Ecto neural progenitor cell (in vitro differentiated cells): Measurements from ENCODE around the gene MAP1S.
"Not testable (repeated sequence)": the region's sequence is repeated elsewhere in the genome, so short reads cannot be mapped to it uniquely, and the experiment has no call there.

ENCODE experiments used
- DNase-seq: peaks from one replicate; pipeline ENCODE4 v3.0.0-alpha.2; 2018; ENCODE audit warnings: low spot score

Gene MAP1S

DNA sequence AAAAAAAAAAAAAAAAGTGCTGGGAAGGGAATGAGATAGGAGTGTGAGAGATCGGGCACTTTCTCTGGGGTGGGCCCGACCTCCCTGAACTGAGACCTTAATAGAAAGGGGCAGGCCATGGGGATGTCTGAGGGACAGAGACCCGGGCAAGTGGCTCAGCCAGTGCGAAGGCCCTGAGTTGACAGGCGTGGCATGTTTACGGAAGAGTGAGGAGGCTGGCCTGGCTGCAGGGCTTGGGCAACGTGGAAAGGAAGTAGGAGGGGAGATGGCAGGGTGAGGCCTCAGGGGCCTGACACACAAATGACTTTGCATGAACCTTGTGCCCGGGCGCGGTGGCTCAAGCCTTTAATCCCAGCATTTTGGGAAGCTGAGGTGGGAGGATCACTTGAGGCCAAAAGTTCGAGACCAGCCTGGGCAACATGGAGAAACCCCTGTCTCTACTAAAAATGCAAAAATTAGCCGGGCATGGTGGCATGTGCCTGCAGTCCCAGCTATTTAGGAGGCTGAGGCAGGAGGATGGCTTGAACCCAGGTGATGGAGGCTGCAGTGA is 45.9 kb downstream of the MAP1S start:
- peak; percentile 38 for DNase-seq

DNA sequence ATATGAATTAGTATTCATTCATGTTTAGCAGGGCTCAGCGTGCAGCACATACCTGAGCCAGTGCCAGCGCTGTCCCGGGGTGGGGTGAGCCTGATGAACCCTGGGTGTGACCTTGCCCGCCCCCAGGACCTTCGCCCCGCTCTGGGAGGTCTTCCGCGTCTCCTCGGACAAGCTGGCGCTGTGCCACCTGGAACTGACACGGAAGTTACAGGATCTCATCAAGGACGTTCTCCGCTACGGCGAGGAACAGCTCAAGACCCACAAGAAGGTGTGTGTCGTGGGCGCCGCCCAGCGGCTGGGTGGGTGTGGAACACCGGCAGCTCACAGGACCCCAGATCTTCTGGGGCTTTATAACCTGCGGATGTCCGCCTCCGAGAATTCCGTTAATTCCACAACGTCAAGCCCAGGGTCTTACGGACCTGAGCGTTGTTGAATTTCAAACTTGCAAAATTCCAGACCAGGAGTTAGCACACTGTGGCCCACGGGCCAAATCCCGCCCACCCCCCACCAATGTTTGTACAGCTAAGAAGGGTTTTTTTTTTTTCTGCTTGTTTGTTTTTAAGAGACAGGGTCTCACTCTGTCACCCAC is 47.4 kb downstream of the MAP1S start:
- peak; percentile 86 for DNase-seq

DNA sequence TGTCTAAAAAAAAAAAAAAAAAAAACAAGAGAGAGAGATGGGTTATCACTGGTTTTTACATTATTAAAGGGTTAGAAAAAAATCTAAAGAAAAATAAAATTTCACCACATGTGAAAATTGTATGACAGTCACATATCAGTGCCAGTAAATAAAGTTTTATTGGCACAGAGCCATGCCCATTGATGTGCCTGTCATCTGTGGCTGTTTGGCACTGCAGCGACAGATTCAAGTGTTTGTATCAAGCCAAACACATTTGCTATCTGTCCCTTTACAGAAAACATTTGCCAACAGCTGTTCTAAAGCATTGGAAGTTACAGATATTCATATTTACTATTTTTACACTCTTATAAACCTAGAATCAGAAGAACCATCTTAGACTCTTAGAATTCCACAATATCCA is 48.3 kb downstream of the MAP1S start:
- no peak for DNase-seq

DNA sequence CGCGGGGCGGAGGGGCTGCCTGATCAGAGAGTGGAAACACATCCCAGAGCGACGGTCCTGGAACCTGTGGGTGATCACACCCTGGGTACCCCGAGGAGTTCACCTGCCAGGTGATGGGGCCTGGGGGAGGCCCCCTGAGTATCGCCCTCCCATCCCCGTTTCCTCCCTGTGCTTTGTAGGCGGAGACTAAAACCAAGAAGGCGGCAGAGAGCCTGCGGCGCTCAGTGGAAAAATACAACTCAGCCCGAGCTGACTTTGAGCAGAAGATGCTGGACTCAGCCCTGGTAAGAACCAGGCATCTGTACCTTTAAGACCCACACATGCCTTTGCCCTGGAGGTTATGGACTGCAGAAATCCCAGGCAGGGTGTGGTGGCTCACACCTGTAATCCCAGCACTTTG is 51.3 kb downstream of the MAP1S start:
- DNase-seq = no peak

DNA sequence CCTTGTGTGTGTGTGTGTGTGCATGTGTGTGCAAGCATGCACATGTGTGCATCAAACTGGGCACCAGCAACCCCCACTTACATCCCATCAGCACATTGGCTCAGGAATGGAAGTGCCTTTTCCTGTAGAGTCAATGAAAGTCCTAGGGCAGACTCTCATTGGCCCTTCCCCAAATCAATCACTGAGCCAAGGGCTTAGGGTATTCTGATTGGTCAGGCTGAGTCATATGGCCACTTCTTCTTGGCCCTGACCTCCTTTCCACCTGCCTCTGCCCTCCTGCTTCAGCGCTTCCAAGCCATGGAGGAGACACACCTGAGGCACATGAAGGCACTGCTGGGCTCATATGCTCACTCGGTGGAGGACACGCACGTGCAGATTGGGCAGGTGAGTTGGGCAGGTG is 52.9 kb downstream of the MAP1S start:
- no peak for DNase-seq

DNA sequence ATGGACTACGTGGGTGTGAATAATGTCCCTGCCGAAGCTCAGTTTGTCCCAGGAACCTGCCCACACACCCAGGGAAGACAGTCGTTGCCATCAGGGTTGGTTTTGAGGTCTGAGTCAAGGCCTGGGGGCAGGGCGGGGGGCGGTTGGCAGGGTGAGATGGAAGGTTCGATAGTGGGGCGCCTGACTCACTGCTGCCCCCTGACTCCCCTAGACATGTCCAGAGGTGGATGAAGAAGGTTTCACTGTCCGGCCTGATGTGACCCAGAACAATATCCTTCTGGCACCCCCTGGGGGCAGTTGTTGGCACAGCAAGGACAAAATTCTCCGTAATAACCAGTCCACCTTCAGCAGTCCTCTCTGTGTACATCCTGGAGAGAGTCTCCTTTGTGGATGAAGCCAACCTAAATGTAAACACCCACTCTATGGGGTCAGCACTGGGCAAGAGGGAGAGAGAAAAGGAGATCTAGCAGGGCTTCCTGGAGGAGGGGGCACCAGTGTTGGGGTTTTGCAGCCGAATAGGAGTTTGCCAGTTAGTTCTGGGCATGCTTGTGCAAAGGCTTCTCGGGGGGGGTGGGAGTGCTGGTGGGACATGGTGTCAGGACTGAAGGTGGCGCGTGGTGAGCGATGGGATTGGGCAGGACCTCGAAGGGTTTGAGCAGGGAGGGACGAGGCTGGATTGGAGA is 56.1 kb downstream of the MAP1S start:
- DNase-seq = peak; percentile 84

DNA sequence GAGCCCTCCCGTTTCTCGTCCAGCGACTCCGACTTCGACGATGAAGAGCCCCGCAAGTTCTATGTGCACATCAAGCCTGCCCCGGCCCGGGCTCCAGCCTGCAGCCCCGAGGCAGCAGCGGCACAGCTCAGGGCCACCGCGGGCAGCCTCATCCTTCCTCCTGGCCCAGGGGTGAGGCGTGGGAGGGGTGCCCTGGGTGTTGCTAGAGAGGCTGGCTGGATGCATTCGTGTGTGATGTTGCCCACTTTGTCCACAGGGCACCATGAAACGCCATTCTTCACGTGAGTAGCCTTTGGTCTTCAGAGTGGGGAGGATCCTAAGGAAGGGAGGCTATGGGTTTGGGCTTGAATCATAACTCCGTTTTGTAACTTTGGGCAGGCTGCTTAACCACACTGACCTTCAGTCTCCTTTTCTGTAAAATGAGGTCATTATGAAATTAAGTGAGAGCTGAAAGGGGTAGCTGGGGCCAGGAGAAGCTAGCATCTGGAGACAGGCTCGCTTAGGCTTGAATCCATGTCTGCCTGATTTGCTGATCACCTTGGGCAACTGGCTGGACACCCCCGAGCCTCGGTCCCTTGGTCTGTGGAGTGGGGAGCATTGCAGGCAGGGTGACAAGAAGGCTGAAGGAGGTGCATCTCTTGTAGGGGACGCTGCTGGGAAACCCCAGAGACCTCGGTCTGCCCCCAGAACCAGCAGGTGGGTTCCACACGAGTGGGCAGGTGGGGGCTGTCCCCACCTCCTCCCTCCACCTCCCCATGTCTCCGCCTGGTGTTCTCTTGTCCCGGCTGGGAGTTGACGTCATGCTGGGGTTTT is 56.9 kb downstream of the MAP1S start:
- DNase-seq = no peak

DNA sequence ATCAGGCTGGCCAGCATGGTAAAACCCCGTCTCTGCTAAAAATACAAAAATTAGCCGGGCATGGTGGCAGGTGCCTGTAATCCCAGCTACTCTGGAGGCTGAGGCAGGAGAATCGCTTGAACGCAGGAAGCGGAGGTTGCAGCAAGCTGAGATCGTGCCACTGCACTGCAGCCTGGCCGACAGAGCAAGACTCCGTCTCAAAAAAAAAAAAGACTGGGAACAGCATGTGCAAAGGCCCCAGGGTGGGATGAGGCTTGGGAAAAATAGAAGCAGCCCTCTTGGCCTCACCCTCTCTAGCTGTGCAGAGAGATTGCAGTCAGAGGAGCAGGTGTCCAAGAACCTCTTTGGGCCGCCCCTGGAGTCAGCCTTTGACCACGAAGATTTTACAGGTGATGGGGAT is 58.6 kb downstream of the MAP1S start:
- not testable (repeated sequence) for DNase-seq

DNA sequence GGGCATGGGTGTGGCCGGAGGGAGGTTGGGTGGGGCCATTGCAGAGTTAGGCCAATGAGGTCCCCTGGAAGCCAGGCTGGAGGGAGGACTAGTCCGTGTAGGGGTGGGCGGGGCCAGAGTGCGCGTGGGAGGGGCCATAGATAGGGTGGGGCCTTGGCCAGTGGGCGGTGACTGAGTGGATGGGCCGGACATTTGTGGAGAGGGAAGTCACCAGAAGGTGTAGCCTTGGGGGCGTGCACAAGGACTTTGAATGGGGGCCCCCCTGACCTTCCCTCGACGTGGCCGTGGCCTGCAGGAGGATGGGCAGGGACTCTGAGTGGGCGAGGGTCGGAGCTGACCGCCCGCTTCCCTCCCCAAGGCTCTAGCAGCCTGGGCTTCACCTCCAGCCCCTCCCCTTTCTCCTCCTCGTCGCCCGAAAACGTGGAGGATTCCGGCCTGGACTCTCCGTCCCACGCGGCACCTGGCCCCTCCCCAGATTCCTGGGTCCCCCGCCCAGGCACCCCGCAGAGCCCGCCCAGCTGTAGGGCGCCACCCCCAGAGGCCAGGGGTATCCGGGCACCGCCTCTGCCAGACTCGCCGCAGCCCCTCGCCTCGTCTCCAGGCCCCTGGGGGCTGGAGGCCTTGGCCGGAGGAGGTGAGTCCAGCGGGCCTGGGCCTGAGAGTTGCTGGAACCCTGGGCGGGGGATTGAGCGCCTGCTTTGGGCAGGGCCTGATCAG is 59.1 kb downstream of the MAP1S start:
- DNase-seq = peak; percentile 88

DNA sequence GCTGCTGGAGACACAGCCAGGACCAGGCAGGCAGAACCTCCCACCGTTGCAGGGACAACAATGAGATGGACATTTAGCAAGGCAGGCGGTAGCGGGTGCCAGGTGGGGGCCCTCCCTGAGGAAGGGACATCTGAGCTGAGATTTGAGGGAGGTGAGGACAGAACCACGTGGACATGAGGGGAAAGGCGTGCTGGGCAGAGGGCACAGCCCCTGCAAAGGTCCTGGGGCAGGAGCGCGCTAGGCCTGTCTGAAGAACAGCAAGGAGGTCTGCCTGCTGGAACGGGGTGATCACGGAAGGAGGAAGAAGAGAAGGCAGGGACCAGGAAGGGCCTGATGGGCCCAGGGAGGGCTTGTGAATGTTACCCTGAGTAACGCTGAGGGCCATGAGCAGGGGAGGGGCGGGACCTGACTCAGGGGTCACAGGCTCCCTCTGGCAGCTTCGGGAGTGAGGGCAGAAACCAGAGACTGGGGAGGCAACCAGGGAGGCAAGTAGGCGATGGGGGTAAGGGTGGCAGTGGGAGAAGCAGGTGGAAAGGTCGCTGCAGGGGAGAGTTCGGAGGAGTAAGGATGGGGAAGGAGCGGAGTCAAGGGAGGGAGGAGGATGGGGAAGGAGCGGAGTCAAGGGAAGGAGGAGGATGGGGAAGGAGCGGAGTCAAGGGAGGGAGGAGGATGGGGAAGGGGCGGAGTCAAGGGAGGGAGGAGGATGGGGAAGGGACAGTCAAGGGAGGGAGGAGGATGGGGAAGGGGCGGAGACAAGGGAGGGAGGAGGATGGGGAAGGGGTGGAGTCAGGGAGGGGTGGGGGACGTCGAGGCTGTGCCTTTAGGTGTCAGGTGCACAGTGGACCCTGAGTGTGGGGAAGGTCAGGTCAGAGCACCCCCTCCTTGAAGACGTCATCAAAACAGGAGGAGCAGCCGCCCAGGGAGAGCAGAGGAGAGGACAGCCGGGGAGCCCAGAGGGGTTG is 60.0 kb downstream of the MAP1S start:
- DNase-seq = peak; percentile 78

DNA sequence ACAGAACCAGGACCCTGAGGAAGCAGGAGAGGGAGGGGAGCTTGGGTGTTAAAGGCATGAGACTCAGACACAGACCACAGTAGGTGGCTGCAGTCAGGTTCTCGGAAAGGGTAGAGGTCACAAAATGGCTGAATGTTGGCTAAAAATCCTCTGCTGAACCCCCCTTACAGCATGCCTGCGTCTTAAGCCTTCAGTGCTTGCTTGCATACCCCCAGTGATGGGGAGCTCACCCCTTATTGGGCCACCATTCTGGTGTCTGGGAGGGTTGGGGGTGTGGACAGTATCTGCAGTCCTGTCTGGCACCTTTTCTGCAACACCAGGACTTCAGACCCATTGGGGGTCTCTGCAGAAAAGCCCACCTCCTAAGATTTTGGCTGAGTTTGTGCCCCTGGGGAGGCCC is 61.5 kb downstream of the MAP1S start:
- no peak for DNase-seq

DNA sequence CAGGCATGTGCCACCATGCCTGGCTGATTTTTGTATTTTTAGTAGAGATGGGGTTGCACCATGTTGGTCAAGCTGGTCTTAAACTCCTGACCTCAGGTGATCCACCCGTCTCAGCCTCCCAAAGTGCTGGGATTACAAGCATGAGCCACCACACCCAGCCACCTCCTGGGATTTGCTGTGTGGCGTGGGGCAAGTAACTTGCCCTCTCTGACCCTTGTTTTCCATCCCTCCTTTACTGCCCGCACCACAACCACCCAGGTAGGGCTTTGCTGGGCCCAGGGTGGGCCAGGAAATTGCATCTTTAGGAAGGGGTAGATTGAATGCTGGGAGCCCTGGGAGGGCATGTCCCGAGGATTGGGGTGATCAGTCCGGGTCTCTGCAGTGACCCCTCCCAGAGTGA is 64.4 kb downstream of the MAP1S start:
- not testable (repeated sequence) for DNase-seq
